GM12878 (cell line): ENCODE results near the gene MS4A6A. TPM values are rescaled to one million over a fixed set of nuclear protein-coding genes. Genes with fewer than 3 reads are reported as not detected.

Experiments used
- ATAC-seq: fragments of 200-7000 bp; cut with Tn5 transposase; 3 replicates; pipeline ENCODE4 v1.9.1; 2020; ENCODE audit warnings: mild to moderate bottlenecking, moderate library complexity
- BruUV-seq: library from RNA; stranded (reverse); fragments of 400-500 nt; replicated peaks from 2 replicates; lab custom pipeline; 2021; lab: Mats Ljungman, UMichigan
- CTCF ChIA-PET: fragments of 300-600 bp; sonication (Branson Sonifier 250); formaldehyde crosslinking; extraction: SDS; loops from one replicate; lab custom pipeline; 2021; ENCODE audit warnings: inconsistent platforms; lab: Yijun Ruan, JAX
- POLR2A ChIA-PET: fragments of 350-600 bp; formaldehyde crosslinking; extraction: SDS; loops from one replicate; lab custom pipeline; 2021; ENCODE audit warnings: inconsistent platforms; lab: Charles Lee
- RAD21 ChIA-PET: fragments of 300-600 bp; sonication (Branson Sonifier 250); formaldehyde crosslinking; loops from one replicate; lab custom pipeline; 2023; ENCODE audit warnings: antibody characterized with exemption; ENCODE audit not compliant: unreplicated experiment; lab: Charles Lee
- SMC1A ChIA-PET: fragments of 300-600 bp; sonication (Branson Sonifier 250); formaldehyde crosslinking; loops from one replicate; lab custom pipeline; 2023; ENCODE audit not compliant: unreplicated experiment, uncharacterized antibody; lab: Charles Lee
- DNase-seq: peaks from one replicate; pipeline ENCODE4 v3.0.0-alpha.2; 2011; ENCODE audit warnings: low read depth, low spot score
- FAIRE-seq: peaks from 3 replicates; lab custom pipeline; 2011; peaks lifted over from hg19 to GRCh38; lab: Jason Lieb, UNC
- H2AFZ ChIP-seq: 2 replicates; pipeline ENCODE4 v1.6.0; 2011; ENCODE audit warnings: low read depth, low read length, control low read depth; ENCODE audit not compliant: control insufficient read depth
- H3K27ac ChIP-seq: 2 replicates; pipeline ENCODE4 v1.5.1; 2011; ENCODE audit warnings: control low read depth; ENCODE audit not compliant: control insufficient read depth, insufficient read depth
- H3K27me3 ChIP-seq, 2 experiments: replicated peaks in 1 of 2; 2 replicates each; pipeline versions ENCODE4 v1.6.0 to v1.6.1; 2011; ENCODE audit warnings: low read length in 1 of 2; ENCODE audit not compliant: control insufficient read depth in 2 of 2, insufficient read depth in 2 of 2
- H3K36me3 ChIP-seq, 2 experiments: 2 replicates each; pipeline ENCODE4 v1.5.1; 2011; ENCODE audit warnings: low read length in 1 of 2; ENCODE audit not compliant: control insufficient read depth in 2 of 2, insufficient read depth in 2 of 2
- H3K4me1 ChIP-seq: 2 replicates; pipeline ENCODE4 v1.6.1; 2011; ENCODE audit warnings: mild to moderate bottlenecking, low read length, moderate library complexity, mixed read lengths; ENCODE audit not compliant: control insufficient read depth, insufficient read depth
- H3K4me2 ChIP-seq: 2 replicates; pipeline ENCODE4 v1.6.0; 2011; ENCODE audit warnings: control low read depth; ENCODE audit not compliant: control insufficient read depth, insufficient read depth
- H3K4me3 ChIP-seq: fragments of 200-600 bp; sonication (generic); 2 replicates; pipeline ENCODE4 v1.5.1; 2016
- H3K79me2 ChIP-seq: 2 replicates; pipeline ENCODE4 v1.6.0; 2011; ENCODE audit warnings: low read length; ENCODE audit not compliant: control insufficient read depth, insufficient read depth
- H3K9ac ChIP-seq: 2 replicates; pipeline ENCODE4 v1.8.0; 2011; ENCODE audit warnings: low read length, control low read depth, mixed read lengths; ENCODE audit not compliant: control insufficient read depth, insufficient read depth
- H3K9me3 ChIP-seq: replicated peaks from 3 replicates; pipeline ENCODE4 v1.5.1; 2011; ENCODE audit warnings: mild to moderate bottlenecking, low read length; ENCODE audit not compliant: control insufficient read depth, insufficient read depth
- H4K20me1 ChIP-seq: 2 replicates; pipeline ENCODE4 v1.6.0; 2011; ENCODE audit not compliant: control insufficient read depth, insufficient read depth
- BACH1 ChIP-seq: fragments of 450-650 bp; IDR thresholded peaks from 2 replicates; pipeline ENCODE4 v1.6.1; 2017; ENCODE audit warnings: mild to moderate bottlenecking, borderline replicate concordance
- BCL11A ChIP-seq: IDR thresholded peaks from 2 replicates; pipeline ENCODE4 v1.6.1; 2011; ENCODE audit warnings: low read depth, low read length
- CBFB ChIP-seq: IDR thresholded peaks from 2 replicates; pipeline ENCODE4 v1.6.1; 2016; ENCODE audit warnings: antibody characterized with exemption, low read depth
- EED ChIP-seq: sonication (generic); IDR thresholded peaks from 2 replicates; pipeline ENCODE4 v1.6.1; 2016; ENCODE audit warnings: antibody characterized with exemption, low read depth
- EP300 ChIP-seq, 2 experiments: fragments of 150-350 bp in 1 of 2; IDR thresholded peaks; 2 replicates each; pipeline ENCODE4 v1.6.1; 2011 to 2012; ENCODE audit warnings: low read depth in 2 of 2, low read length in 2 of 2, borderline replicate concordance in 1 of 2, improper control_type of control experiment in 1 of 2, inconsistent platforms in 1 of 2; ENCODE audit not compliant: control insufficient read depth in 1 of 2
- GABPA ChIP-seq: IDR thresholded peaks from 2 replicates; pipeline ENCODE4 v1.6.1; 2014; ENCODE audit warnings: antibody characterized with exemption, low read depth, mild to moderate bottlenecking, inconsistent platforms
- IKZF1 ChIP-seq: fragments of 450-650 bp; conservative IDR thresholded peaks from 2 replicates; pipeline ENCODE4 v1.6.1; 2017; ENCODE audit warnings: antibody characterized with exemption, mild to moderate bottlenecking
- IKZF2 ChIP-seq, 2 experiments: fragments of 450-650 bp; IDR thresholded peaks; 2 replicates each; pipeline ENCODE4 v1.6.1; 2017; ENCODE audit warnings: mild to moderate bottlenecking in 2 of 2, moderate library complexity in 2 of 2
- IRF4 ChIP-seq: IDR thresholded peaks from 2 replicates; pipeline ENCODE4 v1.6.1; 2011; ENCODE audit warnings: low read depth, low read length
- NR2F1 ChIP-seq: fragments of 450-650 bp; conservative IDR thresholded peaks from 2 replicates; pipeline ENCODE4 v1.6.1; 2017; ENCODE audit warnings: mild to moderate bottlenecking
- POLR2A ChIP-seq: IDR thresholded peaks from 2 replicates; pipeline ENCODE4 v1.6.1; 2011; ENCODE audit warnings: low read depth, mild to moderate bottlenecking, low read length
- POLR2AphosphoS2 ChIP-seq: IDR thresholded peaks from 2 replicates; pipeline ENCODE4 v1.6.1; 2011; ENCODE audit warnings: low read depth, mild to moderate bottlenecking, low read length, improper control_type of control experiment, moderate library complexity
- RBBP5 ChIP-seq: fragments of 200-600 bp; sonication (generic); conservative IDR thresholded peaks from 2 replicates; pipeline ENCODE4 v1.6.1; 2016
- RUNX3 ChIP-seq: IDR thresholded peaks from 2 replicates; pipeline ENCODE4 v1.6.1; 2012; ENCODE audit warnings: low read length, inconsistent platforms
- ZBED1 ChIP-seq: IDR thresholded peaks from 2 replicates; pipeline ENCODE4 v1.6.1; 2016; ENCODE audit warnings: borderline replicate concordance
- ZNF384 ChIP-seq: IDR thresholded peaks from 2 replicates; pipeline ENCODE4 v1.6.1; 2012; ENCODE audit warnings: low read depth, mild to moderate bottlenecking, low read length, improper control_type of control experiment, borderline replicate concordance
- WGBS: methylation state at CpG from one replicate; pipeline ENCODE4 v1.1.6; 2016; ENCODE audit warnings: low lambda C conversion rate; ENCODE audit not compliant: insufficient replicate concordance, insufficient coverage; ENCODE audit errors: missing lambda C conversion rate; 5-methylcytosine and 5-hydroxymethylcytosine counted together
- in situ Hi-C: fragments of 300-500 bp; cut with MboI; formaldehyde crosslinking; loops from 9 replicates; pipeline ENCODE4 v1.14.3; 2018; ENCODE audit warnings: mixed read lengths
- intact Hi-C: fragments of 100-400 bp; cut with micrococcal nuclease; formaldehyde crosslinking; loops from one replicate; pipeline ENCODE4 v1.14.2; 2022; ENCODE audit not compliant: unreplicated experiment
- polyA plus RNA-seq, 11 experiments: library from polyadenylated mRNA; depleted of rRNA in 4 of 11; unstranded in 6 of 11; stranded (reverse) in 5 of 11; fragments of >200 nt; fragmentation: Nextera tagmentation in 4 of 11; fragmentation: Illumina TruSeq in 1 of 11; extraction: Ambion mirVana in 4 of 11; extraction: Trizol in 1 of 11; gene quantifications; 1 replicate in 1 of 11; 2 replicates in 10 of 11; pipeline versions ENCODE4 v1.2.1 to v1.2.3, GENCODE V29; 2011 to 2016; ENCODE audit warnings: inconsistent platforms in 2 of 11, missing spikeins in 2 of 11, low read depth in 1 of 11
- total RNA-seq, 4 experiments: library from RNA; depleted of rRNA in 3 of 4; stranded (reverse); fragments of >200 nt in 3 of 4; fragmentation: Illumina TruSeq in 1 of 4; extraction: Trizol in 1 of 4; gene quantifications; 2 replicates each; pipeline versions ENCODE4 v1.2.1 to v1.2.3, GENCODE V29; 2013 to 2021
- TF ChIP-seq, protein P1 (sequence below): IDR thresholded peaks from 2 replicates; pipeline ENCODE4 v1.6.1; 2011; ENCODE audit warnings: borderline replicate concordance, low read depth, mild to moderate bottlenecking, moderate library complexity, low read length; ENCODE audit not compliant: insufficient read depth, poor library complexity, severe bottlenecking
- TF ChIP-seq, protein P2 (sequence below): fragments of 450-650 bp; IDR thresholded peaks from 2 replicates; pipeline ENCODE4 v1.6.1; 2018; ENCODE audit warnings: mild to moderate bottlenecking, low read depth, moderate library complexity; ENCODE audit not compliant: partially characterized antibody
- TF ChIP-seq, protein P3 (sequence below): fragments of 450-650 bp; formaldehyde crosslinking; IDR thresholded peaks from 2 replicates; pipeline ENCODE4 v1.4.0; 2022; ENCODE audit warnings: mild to moderate bottlenecking, moderate library complexity

Gene MS4A6A
- total and polyA plus RNA-seq, 10 of the 15 experiments (the other 5 are each of a cell fraction or from before 2014, with no cell fraction given) = 0.75 to 30.7 (median 9.0) TPM

GRCh38 chr11:60206616-60207015 is 23.7 kb upstream of the MS4A6A start:
- ChIA-PET CTCF (interaction anchor here (1.8 kb wide), 1 partner anchor 44 kb away, joined by 8 read pairs; no protein-coding TSS in a partner anchor), RAD21 (no interaction called here), POLR2A (interaction anchor here (1.9 kb wide), 1 partner anchor 12 kb away, joined by 4 read pairs; no protein-coding TSS in a partner anchor), SMC1A (interaction anchor here (5.5 kb wide), 1 partner anchor 12 kb away, joined by 36 read pairs; no protein-coding TSS in a partner anchor)
- DNase-seq (no peak), ATAC-seq (peak; percentile 85), FAIRE-seq (no peak)
- Histone ChIP-seq H3K4me2 (no peak overlapping the region), H3K9me3 (no peaks in the 10 kb centered on the region; the same call in 1 of the 3 replicates), H3K79me2 (no peaks in the 10 kb centered on the region), H3K27me3 (no peaks in the 10 kb centered on the region), H3K4me1 (peaks cover 8% of the 10 kb centered on the region), H3K4me3 (no peak overlapping the region), H4K20me1 (no peaks in the 10 kb centered on the region), H2AFZ (no peak overlapping the region), H3K36me3 (no peaks in the 10 kb centered on the region), H3K9ac (no peak overlapping the region), H3K27ac (no peak overlapping the region)
- intact Hi-C loops (loop anchor here (1.0 to 10.0 kb wide), 2 partner anchors 30 to 108 kb away; no protein-coding TSS in a partner anchor), in situ Hi-C loops (no loop called here)
- BruUV-seq = no TSS peak
- 0% methylated on average over 1 of the region's 1 CpG for WGBS
- TF ChIP-seq IRF4 = peak; percentile 59; the same call in 1 of the 2 replicates
- TF ChIP-seq EED = peak; percentile 61; the same call in 1 of the 2 replicates
- TF ChIP-seq, protein P1, sequence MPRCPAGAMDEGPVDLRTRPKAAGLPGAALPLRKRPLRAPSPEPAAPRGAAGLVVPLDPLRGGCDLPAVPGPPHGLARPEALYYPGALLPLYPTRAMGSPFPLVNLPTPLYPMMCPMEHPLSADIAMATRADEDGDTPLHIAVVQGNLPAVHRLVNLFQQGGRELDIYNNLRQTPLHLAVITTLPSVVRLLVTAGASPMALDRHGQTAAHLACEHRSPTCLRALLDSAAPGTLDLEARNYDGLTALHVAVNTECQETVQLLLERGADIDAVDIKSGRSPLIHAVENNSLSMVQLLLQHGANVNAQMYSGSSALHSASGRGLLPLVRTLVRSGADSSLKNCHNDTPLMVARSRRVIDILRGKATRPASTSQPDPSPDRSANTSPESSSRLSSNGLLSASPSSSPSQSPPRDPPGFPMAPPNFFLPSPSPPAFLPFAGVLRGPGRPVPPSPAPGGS = peak; percentile 49
- no peak; the same call in 1 of the 2 replicates for TF ChIP-seq GABPA
- TF ChIP-seq BACH1 = no peak; the same call in 1 of the 2 replicates
- peak; percentile 94 for TF ChIP-seq BCL11A
- TF ChIP-seq POLR2A = no peak
- TF ChIP-seq ZNF384 = no peak
- TF ChIP-seq RUNX3 = peak; percentile 87
- 0 out of 2 replicates have a peak, but pooled peaks have one; percentile 52 for TF ChIP-seq CBFB
- peak; percentile 21 to 35; a peak in 2 of 4 replicates for TF ChIP-seq EP300 (IDR thresholded peaks at IDR 0.05; ENCODE audit: borderline replicate concordance in 1 of 2, control insufficient read depth in 1 of 2, low read depth in 2 of 2, low read length in 2 of 2)
- TF ChIP-seq, protein P2, sequence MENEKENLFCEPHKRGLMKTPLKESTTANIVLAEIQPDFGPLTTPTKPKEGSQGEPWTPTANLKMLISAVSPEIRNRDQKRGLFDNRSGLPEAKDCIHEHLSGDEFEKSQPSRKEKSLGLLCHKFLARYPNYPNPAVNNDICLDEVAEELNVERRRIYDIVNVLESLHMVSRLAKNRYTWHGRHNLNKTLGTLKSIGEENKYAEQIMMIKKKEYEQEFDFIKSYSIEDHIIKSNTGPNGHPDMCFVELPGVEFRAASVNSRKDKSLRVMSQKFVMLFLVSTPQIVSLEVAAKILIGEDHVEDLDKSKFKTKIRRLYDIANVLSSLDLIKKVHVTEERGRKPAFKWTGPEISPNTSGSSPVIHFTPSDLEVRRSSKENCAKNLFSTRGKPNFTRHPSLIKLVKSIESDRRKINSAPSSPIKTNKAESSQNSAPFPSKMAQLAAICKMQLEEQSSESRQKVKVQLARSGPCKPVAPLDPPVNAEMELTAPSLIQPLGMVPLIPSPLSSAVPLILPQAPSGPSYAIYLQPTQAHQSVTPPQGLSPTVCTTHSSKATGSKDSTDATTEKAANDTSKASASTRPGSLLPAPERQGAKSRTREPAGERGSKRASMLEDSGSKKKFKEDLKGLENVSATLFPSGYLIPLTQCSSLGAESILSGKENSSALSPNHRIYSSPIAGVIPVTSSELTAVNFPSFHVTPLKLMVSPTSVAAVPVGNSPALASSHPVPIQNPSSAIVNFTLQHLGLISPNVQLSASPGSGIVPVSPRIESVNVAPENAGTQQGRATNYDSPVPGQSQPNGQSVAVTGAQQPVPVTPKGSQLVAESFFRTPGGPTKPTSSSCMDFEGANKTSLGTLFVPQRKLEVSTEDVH = no peak
- TF ChIP-seq, protein P3, sequence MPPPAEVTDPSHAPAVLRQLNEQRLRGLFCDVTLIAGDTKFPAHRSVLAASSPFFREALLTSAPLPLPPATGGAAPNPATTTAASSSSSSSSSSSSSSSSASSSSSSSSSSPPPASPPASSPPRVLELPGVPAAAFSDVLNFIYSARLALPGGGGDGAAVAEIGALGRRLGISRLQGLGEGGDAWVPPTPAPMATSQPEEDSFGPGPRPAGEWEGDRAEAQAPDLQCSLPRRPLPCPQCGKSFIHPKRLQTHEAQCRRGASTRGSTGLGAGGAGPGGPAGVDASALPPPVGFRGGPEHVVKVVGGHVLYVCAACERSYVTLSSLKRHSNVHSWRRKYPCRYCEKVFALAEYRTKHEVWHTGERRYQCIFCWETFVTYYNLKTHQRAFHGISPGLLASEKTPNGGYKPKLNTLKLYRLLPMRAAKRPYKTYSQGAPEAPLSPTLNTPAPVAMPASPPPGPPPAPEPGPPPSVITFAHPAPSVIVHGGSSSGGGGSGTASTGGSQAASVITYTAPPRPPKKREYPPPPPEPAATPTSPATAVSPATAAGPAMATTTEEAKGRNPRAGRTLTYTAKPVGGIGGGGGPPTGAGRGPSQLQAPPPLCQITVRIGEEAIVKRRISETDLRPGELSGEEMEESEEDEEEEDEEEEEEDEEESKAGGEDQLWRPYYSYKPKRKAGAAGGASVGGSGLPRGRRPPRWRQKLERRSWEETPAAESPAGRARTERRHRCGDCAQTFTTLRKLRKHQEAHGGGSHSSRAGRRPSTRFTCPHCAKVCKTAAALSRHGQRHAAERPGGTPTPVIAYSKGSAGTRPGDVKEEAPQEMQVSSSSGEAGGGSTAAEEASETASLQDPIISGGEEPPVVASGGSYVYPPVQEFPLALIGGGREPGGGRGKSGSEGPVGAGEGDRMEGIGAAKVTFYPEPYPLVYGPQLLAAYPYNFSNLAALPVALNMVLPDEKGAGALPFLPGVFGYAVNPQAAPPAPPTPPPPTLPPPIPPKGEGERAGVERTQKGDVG (CRISPR knock-in tag) = no peak
- no peak for TF ChIP-seq POLR2AphosphoS2
- peak; percentile 89 for TF ChIP-seq NR2F1
- TF ChIP-seq RBBP5 = no peak
- peak; percentile 31 to 41; a peak in 1 of 4 replicates for TF ChIP-seq IKZF2 (IDR thresholded peaks at IDR 0.05)
- TF ChIP-seq IKZF1 = peak; percentile 63
- peak; percentile 87; the same call in 1 of the 2 replicates for TF ChIP-seq ZBED1
